ENCODE data around the gene DERA.

GRCh38 chr12:15956010-15956409, 44.9 kb downstream of the DERA start:
- TF ChIP-seq CTCF (IDR thresholded peaks at IDR 0.05) (no peak), POLR2A (IDR thresholded peaks at IDR 0.05) (no peak)

Data from adrenal gland (tissue), 5 donors.